Stimulated activated CD8-positive, alpha-beta memory T cell treated with anti-CD3 and anti-CD28 coated beads, Interleukin-7, amount 100 ng/mL, for 4 hours (primary cell): ENCODE measurements around the gene EEFSEC.

Source experiments
- DNase-seq, 2 donors: peaks; one replicate each; pipeline ENCODE4 v3.0.0-alpha.2; 2020; ENCODE audit warnings: low read depth in 2 of 2

Gene EEFSEC

GRCh38 chr3:128392818-128393544 is 239.7 kb downstream of the EEFSEC start:
- no peak for DNase-seq

- no peak for DNase-seq
Observed at GRCh38 chr3:128394033-128394432, 240.8 kb downstream of the EEFSEC start.

DNA sequence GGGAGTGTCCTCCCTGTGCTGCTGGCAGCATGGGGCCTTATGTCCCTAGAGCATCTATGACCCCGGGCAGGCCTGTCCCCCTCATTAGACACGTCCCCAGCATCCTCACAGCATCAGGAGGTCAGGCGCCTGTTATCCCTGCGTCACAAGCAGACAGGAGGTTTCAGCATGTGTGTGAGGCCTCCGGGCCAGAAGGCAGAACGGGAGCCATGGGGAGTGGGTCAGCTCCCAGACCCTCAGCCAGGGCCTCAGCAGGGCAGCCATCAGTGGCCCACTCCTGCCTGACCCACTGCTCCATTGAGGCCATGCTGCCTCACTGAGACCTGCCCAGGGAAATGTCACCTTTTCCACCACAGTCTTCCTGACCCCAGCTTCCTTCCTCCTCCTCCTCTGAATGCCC is 241.8 kb downstream of the EEFSEC start:
- DNase-seq: no peak

DNA sequence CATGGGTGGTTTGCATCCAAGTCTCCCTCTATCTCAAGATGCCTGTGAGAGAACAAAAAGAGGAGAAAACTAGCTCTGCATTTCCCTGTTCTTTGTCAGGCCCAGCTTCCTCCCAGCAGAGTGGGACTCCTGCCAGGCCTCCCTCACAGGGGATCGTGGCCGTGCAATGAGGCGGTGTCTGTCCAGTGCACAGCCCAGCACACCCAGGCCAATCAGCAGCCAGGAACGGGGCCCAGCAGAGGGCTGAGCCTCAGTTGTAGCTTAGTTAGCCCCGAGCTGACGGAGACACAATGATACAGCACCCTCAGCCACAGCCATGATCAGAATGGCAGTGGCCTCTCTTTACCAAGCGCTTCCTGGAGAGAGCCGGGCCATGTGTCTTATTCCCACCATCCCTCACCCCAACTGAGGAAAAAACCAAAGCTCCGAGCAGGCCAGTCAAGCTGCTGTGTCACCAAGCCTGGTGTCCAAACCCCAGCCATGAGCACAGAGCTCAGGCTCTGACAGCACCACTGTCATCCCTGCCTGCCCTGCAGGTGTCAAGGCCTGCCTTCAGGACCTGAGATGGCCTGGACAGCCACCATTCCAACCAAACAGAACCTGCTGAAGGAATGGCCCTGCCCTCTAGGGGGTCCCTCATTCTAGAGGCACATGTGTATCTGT is 242.3 kb downstream of the EEFSEC start:
- no peak for DNase-seq

DNA sequence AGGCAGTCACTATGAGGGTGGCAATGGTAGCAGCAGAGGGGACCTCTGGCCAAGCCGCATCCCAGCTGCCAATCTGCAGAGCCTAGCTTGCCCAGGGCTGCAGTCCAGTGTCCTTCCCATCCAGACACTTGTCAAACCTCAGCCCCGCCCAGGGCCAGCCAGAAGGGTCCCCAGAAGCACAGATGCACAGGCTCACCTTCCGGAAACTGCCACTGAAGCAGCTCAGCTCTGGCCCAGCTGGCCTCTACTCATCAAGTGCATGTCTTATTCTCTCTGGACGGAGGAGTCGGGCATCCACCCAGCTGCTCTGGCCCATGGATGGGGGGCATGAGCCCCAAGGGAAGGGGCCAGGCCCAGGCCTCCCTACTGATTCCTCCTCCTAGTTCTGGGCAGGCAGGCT is 244.2 kb downstream of the EEFSEC start:
- no peak for DNase-seq

- DNase-seq: no peak
Observed at GRCh38 chr3:128398586-128398985, 245.3 kb downstream of the EEFSEC start.

DNA sequence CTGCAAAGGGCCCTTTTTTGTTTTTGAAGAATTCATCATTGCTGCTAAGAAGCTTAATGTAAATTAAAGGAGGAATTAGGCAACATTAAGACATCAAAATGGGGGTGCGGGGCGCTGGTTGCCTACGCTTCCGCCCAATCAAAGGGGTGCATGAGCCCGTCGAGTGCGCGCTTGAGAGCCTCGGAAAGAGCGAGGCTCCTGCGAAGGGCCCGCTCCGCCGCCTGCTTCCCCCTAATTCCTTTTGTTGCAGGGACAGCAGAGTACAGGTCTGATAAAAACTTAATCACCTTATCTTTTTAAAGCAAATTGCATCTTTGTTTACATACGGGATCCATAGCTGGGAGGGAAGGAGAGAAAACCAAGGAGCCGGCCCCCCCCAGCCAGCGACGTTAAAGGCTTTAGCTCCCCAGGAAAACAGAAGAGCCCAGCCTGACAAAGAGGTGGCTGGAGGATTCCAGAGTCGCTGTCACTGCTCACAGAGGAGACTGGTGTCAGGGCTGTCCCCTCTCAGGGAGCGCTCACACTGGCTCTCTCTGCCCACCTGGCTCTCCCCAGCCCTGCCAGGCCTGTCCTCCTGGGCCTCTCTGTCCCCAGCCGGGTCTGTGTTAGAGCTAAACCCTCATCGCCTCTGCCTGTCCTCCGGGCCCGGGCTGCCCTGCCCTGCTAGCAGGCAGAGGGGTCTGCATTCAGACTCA is 246.1 kb downstream of the EEFSEC start:
- no peak for DNase-seq

DNA sequence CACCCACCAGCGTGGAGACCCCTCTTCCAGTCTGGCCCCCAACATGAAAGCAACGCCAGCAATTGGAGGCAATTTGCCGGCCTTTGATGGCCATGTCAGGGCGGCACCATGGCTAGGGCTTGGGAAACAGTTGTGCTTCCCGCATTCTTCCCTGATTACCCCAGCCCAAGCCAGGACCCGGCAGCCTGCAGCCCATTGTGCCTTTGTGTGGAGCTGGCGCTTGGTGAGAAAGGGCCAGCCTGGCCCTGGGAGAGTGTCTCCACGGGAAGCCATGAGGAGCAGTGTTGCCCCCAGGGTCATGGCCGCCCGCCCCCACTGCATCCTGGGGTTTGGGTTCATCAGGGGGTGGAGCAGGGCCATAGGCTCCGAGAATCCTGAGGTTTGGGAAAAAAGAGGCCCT is 247.4 kb downstream of the EEFSEC start:
- no peak for DNase-seq

DNA sequence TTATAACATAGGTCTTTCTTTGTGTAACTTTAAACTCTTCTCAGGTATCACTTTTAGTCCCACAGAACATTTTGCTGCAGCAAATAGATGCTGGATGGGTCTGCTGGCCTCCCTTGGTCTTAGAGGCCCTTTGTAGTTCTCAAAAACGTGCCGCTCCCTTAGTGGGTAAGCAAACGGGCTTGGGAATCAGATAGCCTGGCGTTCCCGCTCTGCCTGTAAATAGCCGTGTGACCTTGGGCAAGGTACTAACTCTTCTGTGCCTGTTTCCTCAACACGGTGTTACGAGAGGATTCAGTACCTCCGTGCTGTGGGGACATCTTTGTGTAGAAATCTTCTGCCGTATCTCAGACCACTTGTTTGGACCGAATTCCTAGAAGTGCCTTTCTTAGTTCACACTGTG is 249.0 kb downstream of the EEFSEC start:
- DNase-seq: no peak

DNA sequence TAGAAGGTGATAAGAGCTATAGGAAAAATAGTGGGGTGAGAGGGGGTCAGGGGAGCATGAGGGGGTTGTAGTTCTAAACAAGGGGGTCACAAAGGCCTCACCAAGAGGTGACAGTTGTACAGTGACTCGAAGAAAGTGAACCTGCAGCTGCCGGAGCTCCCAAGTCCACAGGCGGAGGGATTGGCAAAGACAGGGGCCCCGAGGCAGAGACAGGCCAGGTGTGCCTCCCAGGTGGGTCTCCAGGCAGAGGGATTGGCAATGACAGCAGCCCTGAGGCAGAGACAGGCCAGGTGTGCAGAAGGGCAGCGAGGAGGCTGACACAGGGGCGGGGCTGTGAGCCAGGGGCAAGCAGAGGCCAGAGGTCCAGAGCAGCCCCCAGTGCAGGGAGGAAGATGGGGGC is 249.7 kb downstream of the EEFSEC start:
- DNase-seq: no peak

GRCh38 chr3:128404276-128405068 is 251.2 kb downstream of the EEFSEC start:
- no peak for DNase-seq

GRCh38 chr3:128405554-128406277 is 252.4 kb downstream of the EEFSEC start:
- no peak for DNase-seq

DNA sequence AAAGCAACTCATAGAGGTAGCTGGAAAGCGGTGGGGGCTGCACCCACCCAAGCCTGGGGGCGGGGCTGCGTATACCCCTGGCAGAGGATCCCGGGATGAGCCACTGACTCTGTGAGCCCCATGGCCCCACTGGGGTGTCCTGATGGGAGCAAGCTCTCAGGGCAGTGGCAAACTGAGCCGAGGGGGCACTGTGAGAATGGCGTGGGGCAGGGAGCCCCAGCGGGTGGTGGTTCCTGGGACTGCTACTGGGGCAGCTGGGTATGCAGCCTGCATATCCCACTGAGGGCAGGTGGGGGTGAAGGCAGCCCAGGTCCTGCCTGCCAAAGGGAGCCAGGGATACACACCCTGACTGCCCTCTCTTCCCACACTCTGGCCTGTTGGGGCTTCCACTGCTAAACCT is 254.0 kb downstream of the EEFSEC start:
- DNase-seq: no peak

- DNase-seq: no peak
Observed at GRCh38 chr3:128408012-128408692, 254.9 kb downstream of the EEFSEC start.

DNA sequence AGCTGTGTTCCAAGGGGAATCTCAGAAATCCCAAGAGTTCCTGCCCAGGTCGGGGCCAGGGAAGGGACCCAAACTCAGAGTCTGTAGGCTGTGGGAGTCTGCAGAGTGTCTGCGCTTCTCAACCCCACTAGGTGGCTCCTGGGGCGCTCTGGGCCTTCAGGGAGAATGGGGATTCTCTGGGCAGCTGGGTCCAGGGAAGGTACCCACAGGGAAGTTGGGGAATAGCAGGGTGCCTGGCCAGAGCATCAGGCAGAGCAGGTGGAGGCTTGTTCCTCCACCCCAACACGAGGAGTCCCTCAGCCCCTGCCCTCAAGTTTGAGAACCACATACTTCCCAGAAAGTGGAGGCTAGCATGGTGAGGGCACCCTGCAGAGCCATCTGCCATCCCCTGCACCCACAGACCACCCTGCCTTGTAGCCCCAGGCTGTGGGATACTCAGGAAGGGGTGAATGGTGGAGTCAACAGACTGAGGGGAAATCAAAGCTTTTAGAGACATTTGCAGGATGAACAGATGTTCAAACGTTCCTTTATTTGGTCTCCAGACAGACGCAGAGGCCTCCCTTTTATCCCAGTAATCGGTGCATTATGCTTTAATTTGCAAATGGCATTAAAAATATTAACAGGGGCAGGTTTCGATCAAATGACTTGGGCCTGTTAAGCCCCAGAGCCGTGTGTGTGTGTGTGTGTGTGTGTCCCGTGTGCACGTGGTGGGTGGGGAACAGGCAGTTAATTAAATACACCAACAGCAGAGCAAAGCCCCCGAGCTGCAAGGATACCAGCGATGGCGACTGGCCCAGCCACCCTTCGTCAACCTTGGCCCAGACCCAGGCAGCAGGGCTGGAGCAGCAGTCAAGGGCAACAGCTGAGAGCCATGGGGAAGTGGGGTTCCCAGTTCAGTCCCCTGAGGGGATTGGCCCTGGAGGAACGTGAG is 255.7 kb downstream of the EEFSEC start:
- DNase-seq: no peak

- DNase-seq: no peak
Observed at GRCh38 chr3:128409624-128410581, 256.6 kb downstream of the EEFSEC start.

DNA sequence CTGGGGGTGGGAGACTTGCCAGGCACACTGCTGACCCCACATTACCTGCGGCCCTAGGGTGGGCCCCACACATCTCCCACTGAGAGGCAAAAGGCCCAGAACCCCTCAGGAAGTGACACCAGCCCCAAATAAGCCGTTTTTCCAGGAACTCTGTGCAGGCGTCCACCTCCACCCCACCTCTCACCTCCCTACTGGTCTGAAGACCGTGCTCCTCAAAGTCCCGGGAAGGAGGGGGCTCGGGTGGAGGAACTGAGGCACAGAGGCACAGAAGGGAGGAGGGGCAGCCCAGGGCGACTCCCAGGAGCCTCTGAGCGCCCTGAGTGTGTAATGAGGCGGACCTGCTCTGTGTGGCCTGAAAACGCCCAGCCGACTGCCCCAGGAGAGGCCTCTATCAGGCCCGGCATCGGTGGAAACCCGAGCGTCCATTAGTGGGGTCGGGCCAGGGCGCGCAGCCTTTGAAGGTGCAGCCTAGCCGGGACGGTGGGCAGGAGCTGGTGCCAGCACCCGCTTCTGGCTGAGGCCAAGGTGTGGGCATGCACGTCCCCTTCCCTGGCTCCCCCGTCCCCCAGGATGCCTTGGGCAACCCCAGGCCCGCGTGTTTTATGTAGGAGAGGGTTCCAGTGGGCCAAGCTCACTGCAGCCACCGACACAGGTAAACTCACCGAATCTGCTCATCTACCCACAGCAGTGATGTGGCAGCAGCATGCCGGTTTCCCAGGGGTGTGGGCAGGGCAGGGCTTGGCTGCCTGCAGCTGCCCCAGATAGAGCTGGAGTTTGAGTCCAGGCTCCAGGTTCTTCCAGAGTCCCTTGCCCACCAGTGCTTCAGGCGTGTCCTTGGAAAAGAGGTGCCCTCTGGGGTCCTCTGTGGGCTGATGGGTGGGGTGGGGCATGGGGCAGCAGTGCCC is 257.6 kb downstream of the EEFSEC start:
- DNase-seq: no peak
